Endothelial cell (in vitro differentiated cells): Measurements from ENCODE around the gene TMEM98. TPM values are rescaled to one million over a fixed set of nuclear protein-coding genes. Genes with fewer than 3 reads are reported as not detected.
"Not testable (repeated sequence)": the region's sequence is repeated elsewhere in the genome, so short reads cannot be mapped to it uniquely, and the experiment has no call there.

Source experiments
- DNase-seq: peaks from one replicate; pipeline ENCODE4 v3.0.0; 2021; ENCODE audit warnings: low spot score
- H3K27ac Mint-ChIP-seq: one replicate; pipeline ENCODE4 v1.8.0; 2021; ENCODE audit warnings: mixed read lengths, inconsistent platforms; ENCODE audit not compliant: unreplicated experiment
- H3K27me3 Mint-ChIP-seq: one replicate; pipeline ENCODE4 v1.8.0; 2021; ENCODE audit warnings: mild to moderate bottlenecking, moderate library complexity, mixed read lengths, inconsistent platforms; ENCODE audit not compliant: unreplicated experiment
- H3K36me3 Mint-ChIP-seq: one replicate; pipeline ENCODE4 v1.8.0; 2021; ENCODE audit warnings: mild to moderate bottlenecking, low read depth, mixed read lengths, inconsistent platforms; ENCODE audit not compliant: unreplicated experiment
- H3K4me1 Mint-ChIP-seq: one replicate; pipeline ENCODE4 v1.8.0; 2021; ENCODE audit warnings: mild to moderate bottlenecking, mixed read lengths, inconsistent platforms; ENCODE audit not compliant: unreplicated experiment
- H3K4me3 Mint-ChIP-seq: one replicate; pipeline ENCODE4 v1.8.0; 2021; ENCODE audit warnings: mild to moderate bottlenecking, mixed read lengths, inconsistent platforms; ENCODE audit not compliant: unreplicated experiment
- H3K9me3 Mint-ChIP-seq: one replicate; pipeline ENCODE4 v1.8.0; 2021; ENCODE audit warnings: mixed read lengths, inconsistent platforms; ENCODE audit not compliant: unreplicated experiment
- CTCF ChIP-seq: fragments of 200-600 bp; sonication (generic); IDR thresholded peaks from one replicate; pipeline ENCODE4 v1.5.0; 2021; ENCODE audit warnings: antibody characterized with exemption; ENCODE audit not compliant: unreplicated experiment
- total RNA-seq: library from RNA; stranded (reverse); fragmentation: NEBNext Ultra II Directional; extraction: Animal tissue kit (Norgen Biotek cat#: 25700); gene quantifications from one replicate; pipeline ENCODE4 v1.2.1, GENCODE V29; 2021; ENCODE audit not compliant: unreplicated experiment

The TMEM98 gene
- total RNA-seq, 1 donor from 2014 or later, result 84.2 TPM

- no peak overlapping the region for H3K4me3 Mint-ChIP-seq
- no peak for TF ChIP-seq CTCF
- H3K4me1 Mint-ChIP-seq, result no peaks in the 10 kb centered on the region
- no peaks in the 10 kb centered on the region for H3K36me3 Mint-ChIP-seq
- H3K27ac Mint-ChIP-seq, result no peak overlapping the region
- no peak for DNase-seq
- H3K27me3 Mint-ChIP-seq, result peaks cover 4% of the 10 kb centered on the region
- no peaks in the 10 kb centered on the region for H3K9me3 Mint-ChIP-seq
These were observed 48.2 kb downstream of the TMEM98 start for GRCh38 chr17:32976131-32976530.

GRCh38 chr17:32976605-32977004 lies 48.7 kb downstream of the TMEM98 start:
- DNase-seq, result no peak
- H3K9me3 Mint-ChIP-seq, result no peaks in the 10 kb centered on the region
- TF ChIP-seq CTCF, result no peak
- H3K4me3 Mint-ChIP-seq, result no peak overlapping the region
- H3K36me3 Mint-ChIP-seq, result no peaks in the 10 kb centered on the region
- no peaks in the 10 kb centered on the region for H3K4me1 Mint-ChIP-seq
- peaks cover 4% of the 10 kb centered on the region for H3K27me3 Mint-ChIP-seq
- H3K27ac Mint-ChIP-seq, result no peak overlapping the region

- no peak overlapping the region for H3K4me3 Mint-ChIP-seq
- H3K27ac Mint-ChIP-seq, result no peak overlapping the region
- H3K27me3 Mint-ChIP-seq, result peaks cover under 1% of the 10 kb centered on the region
- H3K36me3 Mint-ChIP-seq, result no peaks in the 10 kb centered on the region
- DNase-seq, result no peak
- no peaks in the 10 kb centered on the region for H3K4me1 Mint-ChIP-seq
- no peaks in the 10 kb centered on the region for H3K9me3 Mint-ChIP-seq
- no peak for TF ChIP-seq CTCF
These were observed 52.3 kb downstream of the TMEM98 start for GRCh38 chr17:32980230-32980629.

GRCh38 chr17:32981611-32982010 lies 53.7 kb downstream of the TMEM98 start:
- H3K36me3 Mint-ChIP-seq, H3K27ac Mint-ChIP-seq, H3K9me3 Mint-ChIP-seq, H3K27me3 Mint-ChIP-seq, H3K4me3 Mint-ChIP-seq, DNase-seq, H3K4me1 Mint-ChIP-seq: not testable (repeated sequence)

GRCh38 chr17:32985050-32985756 lies 57.2 kb downstream of the TMEM98 start:
- Mint-ChIP-seq H3K36me3 (no peaks in the 10 kb centered on the region), H3K27ac (no peak overlapping the region), H3K4me3 (no peak overlapping the region), H3K9me3 (no peaks in the 10 kb centered on the region), H3K27me3 (no peaks in the 10 kb centered on the region), H3K4me1 (no peaks in the 10 kb centered on the region)
- TF ChIP-seq CTCF, result no peak
- DNase-seq, result no peak

GRCh38 chr17:32987453-32987805 lies 59.5 kb downstream of the TMEM98 start:
- H3K36me3 Mint-ChIP-seq, H3K27me3 Mint-ChIP-seq, H3K27ac Mint-ChIP-seq, H3K9me3 Mint-ChIP-seq, DNase-seq, H3K4me1 Mint-ChIP-seq, H3K4me3 Mint-ChIP-seq: not testable (repeated sequence)

GRCh38 chr17:32987868-32988267 lies 59.9 kb downstream of the TMEM98 start:
- not testable (repeated sequence) for DNase-seq, H3K4me3 Mint-ChIP-seq, H3K9me3 Mint-ChIP-seq, H3K27me3 Mint-ChIP-seq, H3K36me3 Mint-ChIP-seq, H3K4me1 Mint-ChIP-seq, H3K27ac Mint-ChIP-seq
